B cell (primary cell): Measurements from ENCODE around the gene DHDDS. TPM values are rescaled to one million over a fixed set of nuclear protein-coding genes. Genes with fewer than 3 reads are reported as not detected.

Experiments
- ATAC-seq: fragments of 200-7000 bp; cut with Tn5 transposase; one replicate; pipeline ENCODE4 v1.10.0; 2021; ENCODE audit warnings: low read depth, mild to moderate bottlenecking, moderate number of reproducible peaks, moderate library complexity
- CTCF ChIA-PET: fragments of 350-600 bp; sonication (Branson Sonifier 250); formaldehyde crosslinking; loops from one replicate; lab custom pipeline; 2021; ENCODE audit warnings: antibody characterized with exemption, inconsistent platforms; lab: Charles Lee
- POLR2A ChIA-PET: fragments of 350-600 bp; sonication (Branson Sonifier 250); formaldehyde crosslinking; loops from one replicate; lab custom pipeline; 2021; ENCODE audit warnings: antibody characterized with exemption; lab: Charles Lee
- DNase-seq: peaks from one replicate; pipeline ENCODE4 v3.0.0; 2013
- H2AFZ ChIP-seq: 2 replicates; pipeline ENCODE4 v1.6.1; 2012; ENCODE audit warnings: mild to moderate bottlenecking, low read depth, low read length; ENCODE audit not compliant: insufficient read depth, poor library complexity, severe bottlenecking
- H3K27ac ChIP-seq, 2 donors: 1 replicate in 1 of 2; 2 replicates in 1 of 2; pipeline ENCODE4 v1.5.1; 2012 to 2013; ENCODE audit warnings: low read length in 2 of 2, mild to moderate bottlenecking in 2 of 2, moderate library complexity in 1 of 2
- H3K27me3 ChIP-seq, 4 experiments: fragments of 200-600 bp in 1 of 4; sonication (generic) in 1 of 4; replicated peaks in 1 of 4; 1 replicate in 2 of 4; 2 replicates in 2 of 4; pipeline versions ENCODE4 v1.6.1 to v1.7.0; 2013 to 2016; ENCODE audit warnings: low read length in 3 of 4, mild to moderate bottlenecking in 2 of 4, mixed read lengths in 1 of 4, moderate library complexity in 1 of 4; ENCODE audit not compliant: insufficient read depth in 4 of 4, control insufficient read depth in 3 of 4; ENCODE audit errors: control extremely low read depth in 1 of 4
- H3K36me3 ChIP-seq, 2 experiments: replicated peaks in 1 of 2; 1 replicate in 1 of 2; 2 replicates in 1 of 2; pipeline versions ENCODE4 v1.6.1 to v1.7.1; 2013; ENCODE audit warnings: low read length in 1 of 2; ENCODE audit not compliant: insufficient read depth in 2 of 2, control insufficient read depth in 1 of 2; ENCODE audit errors: control extremely low read depth in 1 of 2, extremely low read depth in 1 of 2
- H3K4me1 ChIP-seq, 2 donors: fragments of 200-600 bp in 1 of 2; sonication (generic) in 1 of 2; 1 replicate in 1 of 2; 2 replicates in 1 of 2; pipeline versions ENCODE4 v1.5.1 to v1.6.1; 2013 to 2017; ENCODE audit warnings: low read length in 2 of 2; ENCODE audit not compliant: control insufficient read depth in 2 of 2, insufficient read depth in 2 of 2
- H3K4me2 ChIP-seq: replicated peaks from 2 replicates; pipeline ENCODE3; 2012; ENCODE audit warnings: mild to moderate bottlenecking, low read depth, low read length; ENCODE audit not compliant: poor library complexity, severe bottlenecking
- H3K4me3 ChIP-seq, 5 experiments: fragments of 200-600 bp in 1 of 5; sonication (generic) in 1 of 5; 1 replicate in 3 of 5; 2 replicates in 2 of 5; pipeline versions ENCODE4 v1.5.1 to v1.7.0; 2011 to 2016; ENCODE audit warnings: low read length in 4 of 5, mild to moderate bottlenecking in 4 of 5, low read depth in 2 of 5, control low read depth in 1 of 5, moderate library complexity in 1 of 5; ENCODE audit not compliant: insufficient read depth in 1 of 5; ENCODE audit errors: control extremely low read depth in 1 of 5, extremely low read depth in 1 of 5
- H3K79me2 ChIP-seq: fragments of 200-600 bp; sonication (generic); one replicate; pipeline ENCODE4 v1.6.0; 2016; ENCODE audit warnings: low read length; ENCODE audit not compliant: control insufficient read depth, insufficient read depth
- H3K9ac ChIP-seq: fragments of 200-600 bp; sonication (generic); 2 replicates; pipeline ENCODE4 v1.6.1; 2017; ENCODE audit warnings: mild to moderate bottlenecking, low read length, moderate library complexity
- H3K9me3 ChIP-seq, 3 donors: one replicate each; pipeline versions ENCODE4 v1.6.1 to v1.7.1; 2013; ENCODE audit warnings: low read length in 2 of 3; ENCODE audit not compliant: control insufficient read depth in 2 of 3, insufficient read depth in 1 of 3; ENCODE audit errors: control extremely low read depth in 1 of 3
- H4K20me1 ChIP-seq: 2 replicates; pipeline ENCODE4 v1.6.0; 2012; ENCODE audit warnings: mild to moderate bottlenecking, low read length; ENCODE audit not compliant: insufficient read depth, control insufficient read depth, poor library complexity, severe bottlenecking
- H3K27ac Mint-ChIP-seq: one replicate; pipeline ENCODE4 v1.8.0; 2021; ENCODE audit warnings: mixed read lengths
- H3K27me3 Mint-ChIP-seq: one replicate; pipeline ENCODE4 v1.8.0; 2021; ENCODE audit warnings: mixed read lengths
- H3K4me1 Mint-ChIP-seq: one replicate; pipeline ENCODE4 v1.8.0; 2021; ENCODE audit warnings: mixed read lengths
- H3K4me3 Mint-ChIP-seq: one replicate; pipeline ENCODE4 v1.8.0; 2021; ENCODE audit warnings: mixed read lengths
- H3K9me3 Mint-ChIP-seq: one replicate; pipeline ENCODE4 v1.8.0; 2022; ENCODE audit warnings: mixed read lengths; ENCODE audit not compliant: insufficient read depth
- EZH2 ChIP-seq: IDR thresholded peaks from 2 replicates; pipeline ENCODE4 v1.6.1; 2012; ENCODE audit warnings: borderline replicate concordance, low read depth, mild to moderate bottlenecking, moderate library complexity, low read length; ENCODE audit not compliant: insufficient read depth, poor library complexity, severe bottlenecking
- WGBS: methylation state at CpG from one replicate; pipeline ENCODE4 v1.1.5; 2013; ENCODE audit warnings: missing lambda C conversion rate; ENCODE audit not compliant: insufficient coverage; 5-methylcytosine and 5-hydroxymethylcytosine counted together
- intact Hi-C: fragments of 100-400 bp; cut with micrococcal nuclease; formaldehyde crosslinking; loops from one replicate; pipeline ENCODE4 v1.10.0; 2022
- polyA minus RNA-seq: library from RNA; depleted of rRNA, polyadenylated mRNA; stranded (reverse); fragments of >200 nt; gene quantifications from 2 replicates; pipeline ENCODE4 v1.2.3, GENCODE V29; 2012
- polyA plus RNA-seq: library from polyadenylated mRNA; depleted of rRNA; stranded (reverse); fragments of >200 nt; gene quantifications from 2 replicates; pipeline ENCODE4 v1.2.3, GENCODE V29; 2012
- total RNA-seq, 2 donors: library from RNA; stranded (reverse); fragments of 120-200 nt in 1 of 2; gene quantifications; 1 replicate in 1 of 2; 2 replicates in 1 of 2; pipeline versions ENCODE4 v1.2.3 to v1.2.4, GENCODE V29; 2013 to 2022
- TF ChIP-seq, protein P1 (sequence below): fragments of 200-600 bp; IDR thresholded peaks from one replicate; pipeline ENCODE4 v1.8.0; 2022; ENCODE audit warnings: antibody characterized with exemption, mild to moderate bottlenecking

DHDDS gene, protein sequence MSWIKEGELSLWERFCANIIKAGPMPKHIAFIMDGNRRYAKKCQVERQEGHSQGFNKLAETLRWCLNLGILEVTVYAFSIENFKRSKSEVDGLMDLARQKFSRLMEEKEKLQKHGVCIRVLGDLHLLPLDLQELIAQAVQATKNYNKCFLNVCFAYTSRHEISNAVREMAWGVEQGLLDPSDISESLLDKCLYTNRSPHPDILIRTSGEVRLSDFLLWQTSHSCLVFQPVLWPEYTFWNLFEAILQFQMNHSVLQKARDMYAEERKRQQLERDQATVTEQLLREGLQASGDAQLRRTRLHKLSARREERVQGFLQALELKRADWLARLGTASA
- total RNA-seq (54.2 and 61.7 TPM in 2 replicates), polyA plus RNA-seq (20.4 and 21.9 TPM in 2 replicates), polyA minus RNA-seq (12.9 and 25.8 TPM in 2 replicates)
- 24.6 TPM for total RNA-seq (2013)

DNA sequence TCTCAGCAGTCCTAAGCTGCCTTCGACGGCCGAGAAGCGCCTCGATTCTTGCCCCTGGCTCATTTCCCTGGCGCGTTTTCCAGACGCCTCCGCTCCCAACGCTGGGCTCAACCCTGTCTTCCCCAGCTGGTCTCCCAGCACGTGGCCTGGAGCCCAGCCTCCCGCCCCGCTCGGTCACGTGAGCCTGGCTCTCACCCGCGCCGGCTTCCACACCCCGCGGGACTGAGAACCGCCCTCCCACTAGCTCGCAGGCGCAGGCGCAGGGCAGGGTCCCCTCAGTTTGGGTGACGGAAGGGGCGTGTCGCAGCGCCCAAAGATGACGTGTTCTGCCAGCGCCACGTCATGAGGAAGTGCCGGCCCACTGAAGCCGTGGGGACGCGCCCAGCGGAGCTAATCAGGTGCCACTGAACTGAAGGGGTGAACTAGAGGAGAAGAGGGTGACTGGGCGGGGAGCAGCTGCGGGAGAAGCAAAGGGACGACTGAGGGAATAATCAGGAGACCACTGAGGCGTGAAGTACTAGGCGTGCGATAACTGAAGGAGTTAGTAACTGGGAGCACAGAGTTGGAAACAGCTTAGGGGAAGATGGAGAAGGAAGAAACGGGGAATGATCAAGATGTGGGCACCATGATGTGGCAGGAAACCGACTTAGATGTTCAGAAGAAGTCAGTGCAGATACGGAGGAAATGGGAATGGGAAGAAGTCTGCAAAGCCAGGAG, at the start of gene DHDDS:
TSS of gene DHDDS (plus strand) at position 343 of the 717 bp plus-strand sequence. CDS start 625 bp downstream, outside the sequence.
- peaks cover 15 to 21% of the 10 kb centered on the region in 2 donors for H3K4me1 ChIP-seq
- H3K9me3 ChIP-seq, result no peaks in the 10 kb centered on the region
- H3K4me2 ChIP-seq, result peak within 1 kb of the TSS; percentile 82
- POLR2A ChIA-PET, result interaction anchor here (1.0 to 2.4 kb wide), 5 partner anchors 40 to 1293 kb away, joined by 3 to 18 read pairs (median 4); partner anchors contain the start of gene HMGN2
- ATAC-seq (peak; percentile 97), DNase-seq (peak; percentile 99)
- peak within 1 kb of the TSS; percentile 67 for H3K9ac ChIP-seq
- no peaks in the 10 kb centered on the region for H3K27me3 ChIP-seq
- no peaks in the 10 kb centered on the region for H4K20me1 ChIP-seq
- Mint-ChIP-seq H3K4me3 (peak within 1 kb of the TSS; percentile 95), H3K9me3 (no peaks in the 10 kb centered on the region), H3K4me1 (peaks cover 20% of the 10 kb centered on the region), H3K27me3 (no peaks in the 10 kb centered on the region), H3K27ac (peak within 1 kb of the TSS; percentile 93)
- H3K36me3 ChIP-seq, result peaks cover 1 to 10% of the 10 kb centered on the region in 2 experiments
- intact Hi-C loops, result loop anchor here (1.0 to 10.0 kb wide), 8 partner anchors 24 to 434 kb away; partner anchors contain the start of genes CD52, CEP85, HMGN2 and PAFAH2
- H3K4me3 ChIP-seq, result peak within 1 kb of the TSS; percentile 62 to 97 (median 77)
- H3K79me2 ChIP-seq, result peaks cover 35% of the 10 kb centered on the region
- H3K27ac ChIP-seq, result peak within 1 kb of the TSS; percentile 61 to 86
- 1% methylated on average over 45 of the region's 45 CpGs for WGBS
- CTCF ChIA-PET, result interaction anchor here (0.6 to 3.4 kb wide), 8 partner anchors 15 to 262 kb away, joined by 3 to 23 read pairs (median 6); partner anchors contain the start of genes CEP85, HMGN2 and ZNF593
- H2AFZ ChIP-seq, result peak within 1 kb of the TSS; percentile 91
- TF ChIP-seq EZH2, result no peak
- TF ChIP-seq, protein P1, sequence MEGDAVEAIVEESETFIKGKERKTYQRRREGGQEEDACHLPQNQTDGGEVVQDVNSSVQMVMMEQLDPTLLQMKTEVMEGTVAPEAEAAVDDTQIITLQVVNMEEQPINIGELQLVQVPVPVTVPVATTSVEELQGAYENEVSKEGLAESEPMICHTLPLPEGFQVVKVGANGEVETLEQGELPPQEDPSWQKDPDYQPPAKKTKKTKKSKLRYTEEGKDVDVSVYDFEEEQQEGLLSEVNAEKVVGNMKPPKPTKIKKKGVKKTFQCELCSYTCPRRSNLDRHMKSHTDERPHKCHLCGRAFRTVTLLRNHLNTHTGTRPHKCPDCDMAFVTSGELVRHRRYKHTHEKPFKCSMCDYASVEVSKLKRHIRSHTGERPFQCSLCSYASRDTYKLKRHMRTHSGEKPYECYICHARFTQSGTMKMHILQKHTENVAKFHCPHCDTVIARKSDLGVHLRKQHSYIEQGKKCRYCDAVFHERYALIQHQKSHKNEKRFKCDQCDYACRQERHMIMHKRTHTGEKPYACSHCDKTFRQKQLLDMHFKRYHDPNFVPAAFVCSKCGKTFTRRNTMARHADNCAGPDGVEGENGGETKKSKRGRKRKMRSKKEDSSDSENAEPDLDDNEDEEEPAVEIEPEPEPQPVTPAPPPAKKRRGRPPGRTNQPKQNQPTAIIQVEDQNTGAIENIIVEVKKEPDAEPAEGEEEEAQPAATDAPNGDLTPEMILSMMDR, result no peak
